MCF 10A (cell line): ENCODE measurements around the gene ITGB8. TPM values are rescaled to one million over a fixed set of nuclear protein-coding genes. Genes with fewer than 3 reads are reported as not detected.

Source experiments
- BruUV-seq: library from RNA; stranded (reverse); fragments of 400-500 nt; replicated peaks from 2 replicates; lab custom pipeline; 2021; lab: Mats Ljungman, UMichigan
- CTCF ChIA-PET: fragments of 300-600 bp; sonication (Branson Sonifier 250); formaldehyde crosslinking; extraction: SDS; loops from one replicate; lab custom pipeline; 2021; ENCODE audit warnings: antibody characterized with exemption, inconsistent platforms; lab: Yijun Ruan, JAX
- POLR2A ChIA-PET: fragments of 300-600, 350-650 bp; sonication (Branson Sonifier 250); formaldehyde crosslinking; extraction: SDS; loops from one replicate; lab custom pipeline; 2020; ENCODE audit warnings: antibody characterized with exemption, inconsistent platforms; lab: Yijun Ruan, JAX
- DNase-seq: peaks from one replicate; pipeline ENCODE4 v3.0.0-alpha.2; 2018; ENCODE audit not compliant: unreplicated experiment
- H3K27ac Mint-ChIP-seq: one replicate; pipeline ENCODE4 v1.8.0; 2022; ENCODE audit warnings: mild to moderate bottlenecking, low read depth, mixed read lengths; ENCODE audit not compliant: unreplicated experiment
- H3K27me3 Mint-ChIP-seq: one replicate; pipeline ENCODE4 v1.8.0; 2022; ENCODE audit warnings: mixed read lengths; ENCODE audit not compliant: insufficient read depth, unreplicated experiment
- H3K36me3 Mint-ChIP-seq: one replicate; pipeline ENCODE4 v1.8.0; 2022; ENCODE audit warnings: mild to moderate bottlenecking, moderate library complexity, mixed read lengths; ENCODE audit not compliant: insufficient read depth, unreplicated experiment
- H3K4me1 Mint-ChIP-seq: one replicate; pipeline ENCODE4 v1.8.0; 2022; ENCODE audit warnings: mixed read lengths; ENCODE audit not compliant: insufficient read depth, unreplicated experiment
- H3K4me3 Mint-ChIP-seq: one replicate; pipeline ENCODE4 v1.8.0; 2022; ENCODE audit warnings: mild to moderate bottlenecking, moderate library complexity, mixed read lengths; ENCODE audit not compliant: unreplicated experiment
- H3K9me3 Mint-ChIP-seq: one replicate; pipeline ENCODE4 v1.8.0; 2022; ENCODE audit warnings: mixed read lengths; ENCODE audit not compliant: unreplicated experiment
- CTCF ChIP-seq: fragments of 200-600 bp; IDR thresholded peaks from one replicate; pipeline ENCODE4 v1.8.0; 2022; ENCODE audit warnings: antibody characterized with exemption, mild to moderate bottlenecking; ENCODE audit not compliant: unreplicated experiment
- intact Hi-C: fragments of 100-400 bp; cut with micrococcal nuclease; formaldehyde crosslinking; loops from 2 replicates; pipeline ENCODE4 v1.14.1; 2022
- total RNA-seq: library from RNA; stranded (reverse); gene quantifications from 2 replicates; pipeline ENCODE4 v1.2.3, GENCODE V29; 2022

ITGB8 gene
- total RNA-seq, 1 experiment from 2014 or later, result 38.1 TPM

- ChIA-PET CTCF (interaction anchor here (0.9 to 2.0 kb wide), 4 partner anchors 8 to 72 kb away, joined by 3 to 13 read pairs (median 5); no protein-coding TSS in a partner anchor), POLR2A (no interaction called here)
- no peaks in the 10 kb centered on the region for H3K36me3 Mint-ChIP-seq
- H3K27me3 Mint-ChIP-seq, result no peaks in the 10 kb centered on the region
- BruUV-seq, result no TSS peak
- no peak overlapping the region for H3K4me3 Mint-ChIP-seq
- TF ChIP-seq CTCF, result no peak
- H3K4me1 Mint-ChIP-seq, result no peaks in the 10 kb centered on the region
- intact Hi-C loops, result loop anchor here (2.0 kb wide), 1 partner anchor 109 kb away; the partner anchor contains the start of gene ITGB8
- H3K9me3 Mint-ChIP-seq, result no peaks in the 10 kb centered on the region
- DNase-seq, result no peak
- no peak overlapping the region for H3K27ac Mint-ChIP-seq
Observed at GRCh38 chr7:20439416-20440185, 108.9 kb downstream of the ITGB8 start.

GRCh38 chr7:20440472-20441105 lies 109.9 kb downstream of the ITGB8 start:
- no peaks in the 10 kb centered on the region for H3K9me3 Mint-ChIP-seq
- no peaks in the 10 kb centered on the region for H3K4me1 Mint-ChIP-seq
- POLR2A ChIA-PET, result no interaction called here
- intact Hi-C loops, result loop anchor here (2.0 kb wide), 1 partner anchor 110 kb away; the partner anchor contains the start of gene ITGB8
- TF ChIP-seq CTCF, result peak; percentile 56
- H3K36me3 Mint-ChIP-seq, result no peaks in the 10 kb centered on the region
- H3K27me3 Mint-ChIP-seq, result no peaks in the 10 kb centered on the region
- no peak overlapping the region for H3K4me3 Mint-ChIP-seq
- no peak overlapping the region for H3K27ac Mint-ChIP-seq
- DNase-seq, result peak; percentile 63
- no TSS peak for BruUV-seq
- CTCF ChIA-PET, result interaction anchor here (0.6 to 2.0 kb wide), 7 partner anchors 9 to 1319 kb away, joined by 3 to 13 read pairs (median 3); no protein-coding TSS in a partner anchor

GRCh38 chr7:20441346-20441745 lies 110.6 kb downstream of the ITGB8 start:
- no peaks in the 10 kb centered on the region for H3K36me3 Mint-ChIP-seq
- no peak for DNase-seq
- BruUV-seq, result no TSS peak
- intact Hi-C loops, result loop anchor here (2.0 kb wide), 1 partner anchor 111 kb away; the partner anchor contains the start of gene ITGB8
- H3K4me3 Mint-ChIP-seq, result no peak overlapping the region
- ChIA-PET POLR2A (interaction anchor here (1.1 kb wide), 1 partner anchor 33 kb away, joined by 3 read pairs; no protein-coding TSS in a partner anchor), CTCF (interaction anchor here (0.6 to 2.0 kb wide), 5 partner anchors 8 to 694 kb away, joined by 3 to 8 read pairs (median 4); no protein-coding TSS in a partner anchor)
- H3K9me3 Mint-ChIP-seq, result no peaks in the 10 kb centered on the region
- H3K27ac Mint-ChIP-seq, result no peak overlapping the region
- no peaks in the 10 kb centered on the region for H3K4me1 Mint-ChIP-seq
- TF ChIP-seq CTCF, result no peak
- no peaks in the 10 kb centered on the region for H3K27me3 Mint-ChIP-seq
